ENCODE measurements around the gene PPM1M. TPM values are rescaled to one million over a fixed set of nuclear protein-coding genes. Genes with fewer than 3 reads are reported as not detected.

PPM1M gene
- total RNA-seq, 1 donor: 28.2 TPM

DNA sequence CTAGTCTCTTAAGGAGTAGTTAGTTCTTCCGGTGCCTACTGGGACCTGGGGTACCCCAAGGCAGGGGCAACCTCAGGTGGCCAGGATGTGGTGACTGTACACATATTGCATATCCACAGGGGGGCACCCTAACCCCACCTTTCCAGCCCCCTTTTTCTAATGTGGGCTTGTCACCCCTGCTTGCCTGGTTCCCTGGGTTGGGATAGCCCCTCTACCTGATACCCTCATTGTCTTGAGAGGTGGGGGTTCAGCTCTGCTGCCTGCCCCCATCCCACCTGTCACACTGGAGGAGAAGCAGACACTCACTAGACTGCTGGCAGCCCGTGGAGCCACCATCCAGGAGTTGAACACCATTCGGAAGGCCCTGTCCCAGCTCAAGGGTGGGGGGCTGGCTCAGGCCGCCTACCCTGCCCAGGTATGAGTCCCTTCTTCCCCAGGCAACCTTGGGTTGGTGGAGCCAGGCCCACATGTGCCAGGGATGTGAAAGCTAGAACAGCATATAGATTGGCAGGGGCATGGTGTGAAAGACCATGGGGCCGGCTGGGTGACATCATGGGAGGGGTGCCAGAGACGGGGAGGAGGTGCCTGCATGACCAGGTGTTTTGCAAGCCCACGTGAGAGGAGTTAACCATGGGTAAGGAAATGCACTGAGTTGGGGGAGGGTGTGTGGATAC, 46.1 kb downstream of the PPM1M start:
- H3K9me3 ChIP-seq (ENCODE audit: low read depth, low read length): no peaks in the 10 kb centered on the region
- peaks cover 10% of the 10 kb centered on the region for H3K36me3 ChIP-seq (ENCODE audit: insufficient read depth, low read length)
- TF ChIP-seq, protein P1, sequence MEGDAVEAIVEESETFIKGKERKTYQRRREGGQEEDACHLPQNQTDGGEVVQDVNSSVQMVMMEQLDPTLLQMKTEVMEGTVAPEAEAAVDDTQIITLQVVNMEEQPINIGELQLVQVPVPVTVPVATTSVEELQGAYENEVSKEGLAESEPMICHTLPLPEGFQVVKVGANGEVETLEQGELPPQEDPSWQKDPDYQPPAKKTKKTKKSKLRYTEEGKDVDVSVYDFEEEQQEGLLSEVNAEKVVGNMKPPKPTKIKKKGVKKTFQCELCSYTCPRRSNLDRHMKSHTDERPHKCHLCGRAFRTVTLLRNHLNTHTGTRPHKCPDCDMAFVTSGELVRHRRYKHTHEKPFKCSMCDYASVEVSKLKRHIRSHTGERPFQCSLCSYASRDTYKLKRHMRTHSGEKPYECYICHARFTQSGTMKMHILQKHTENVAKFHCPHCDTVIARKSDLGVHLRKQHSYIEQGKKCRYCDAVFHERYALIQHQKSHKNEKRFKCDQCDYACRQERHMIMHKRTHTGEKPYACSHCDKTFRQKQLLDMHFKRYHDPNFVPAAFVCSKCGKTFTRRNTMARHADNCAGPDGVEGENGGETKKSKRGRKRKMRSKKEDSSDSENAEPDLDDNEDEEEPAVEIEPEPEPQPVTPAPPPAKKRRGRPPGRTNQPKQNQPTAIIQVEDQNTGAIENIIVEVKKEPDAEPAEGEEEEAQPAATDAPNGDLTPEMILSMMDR (IDR thresholded peaks at IDR 0.05; ENCODE audit: extremely low read depth, low read depth, low read length): peak; percentile 57
- no peaks in the 10 kb centered on the region for H4K20me1 ChIP-seq (ENCODE audit: insufficient read depth, low read length)
- H3K4me2 ChIP-seq (ENCODE audit: insufficient read depth, low read length): no peak overlapping the region
- no peak overlapping the region for H2AFZ ChIP-seq (ENCODE audit: low read length)
- peaks cover 32% of the 10 kb centered on the region for H3K79me2 ChIP-seq (ENCODE audit: insufficient read depth, low read length)
- no peaks in the 10 kb centered on the region for H3K27me3 ChIP-seq (ENCODE audit: insufficient read depth, low read length)
- H3K27ac ChIP-seq (ENCODE audit: low read depth, low read length): no peak overlapping the region
- peaks cover 12% of the 10 kb centered on the region for H3K4me1 ChIP-seq (ENCODE audit: insufficient read depth, low read length)
- H3K4me3 ChIP-seq (ENCODE audit: insufficient read depth, low read length): no peak overlapping the region
- peak; percentile 74 for DNase-seq (ENCODE audit: insufficient read length, low spot score, missing footprints)

DNA sequence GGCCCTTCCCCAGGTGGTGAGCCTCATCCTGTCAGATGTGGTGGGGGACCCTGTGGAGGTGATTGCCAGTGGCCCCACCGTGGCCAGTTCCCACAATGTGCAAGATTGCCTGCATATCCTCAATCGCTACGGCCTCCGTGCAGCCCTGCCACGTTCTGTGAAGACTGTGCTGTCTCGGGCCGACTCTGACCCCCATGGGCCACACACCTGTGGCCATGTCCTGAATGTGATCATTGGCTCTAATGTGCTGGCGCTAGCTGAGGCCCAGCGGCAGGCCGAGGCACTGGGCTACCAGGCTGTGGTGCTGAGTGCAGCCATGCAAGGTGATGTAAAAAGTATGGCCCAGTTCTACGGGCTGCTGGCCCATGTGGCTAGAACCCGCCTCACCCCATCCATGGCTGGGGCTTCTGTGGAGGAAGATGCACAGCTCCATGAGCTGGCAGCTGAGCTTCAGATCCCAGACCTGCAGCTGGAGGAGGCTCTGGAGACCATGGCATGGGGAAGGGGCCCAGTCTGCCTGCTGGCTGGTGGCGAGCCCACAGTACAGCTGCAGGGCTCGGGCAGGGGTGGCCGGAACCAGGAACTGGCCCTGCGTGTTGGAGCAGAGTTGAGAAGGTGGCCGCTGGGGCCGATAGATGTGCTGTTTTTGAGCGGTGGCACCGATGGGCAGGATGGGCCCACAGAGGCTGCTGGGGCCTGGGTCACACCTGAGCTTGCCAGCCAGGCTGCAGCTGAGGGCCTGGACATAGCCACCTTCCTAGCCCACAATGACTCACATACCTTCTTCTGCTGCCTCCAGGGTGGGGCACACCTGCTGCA, 46.9 kb downstream of the PPM1M start:
- TF ChIP-seq, protein P1 (IDR thresholded peaks at IDR 0.05; ENCODE audit: extremely low read depth, low read depth, low read length): no peak
- H3K27ac ChIP-seq (ENCODE audit: low read depth, low read length): no peak overlapping the region
- H3K4me2 ChIP-seq (ENCODE audit: insufficient read depth, low read length): no peak overlapping the region
- peaks cover 30% of the 10 kb centered on the region for H3K79me2 ChIP-seq (ENCODE audit: insufficient read depth, low read length)
- H3K9me3 ChIP-seq (ENCODE audit: low read depth, low read length): no peaks in the 10 kb centered on the region
- peaks cover 7% of the 10 kb centered on the region for H3K4me1 ChIP-seq (ENCODE audit: insufficient read depth, low read length)
- DNase-seq (ENCODE audit: insufficient read length, low spot score, missing footprints): peak; percentile 42
- H2AFZ ChIP-seq (ENCODE audit: low read length): no peak overlapping the region
- peaks cover 2% of the 10 kb centered on the region for H4K20me1 ChIP-seq (ENCODE audit: insufficient read depth, low read length)
- H3K27me3 ChIP-seq (ENCODE audit: insufficient read depth, low read length): no peaks in the 10 kb centered on the region
- H3K4me3 ChIP-seq (ENCODE audit: insufficient read depth, low read length): no peak overlapping the region
- peaks cover 10% of the 10 kb centered on the region for H3K36me3 ChIP-seq (ENCODE audit: insufficient read depth, low read length)

DNA sequence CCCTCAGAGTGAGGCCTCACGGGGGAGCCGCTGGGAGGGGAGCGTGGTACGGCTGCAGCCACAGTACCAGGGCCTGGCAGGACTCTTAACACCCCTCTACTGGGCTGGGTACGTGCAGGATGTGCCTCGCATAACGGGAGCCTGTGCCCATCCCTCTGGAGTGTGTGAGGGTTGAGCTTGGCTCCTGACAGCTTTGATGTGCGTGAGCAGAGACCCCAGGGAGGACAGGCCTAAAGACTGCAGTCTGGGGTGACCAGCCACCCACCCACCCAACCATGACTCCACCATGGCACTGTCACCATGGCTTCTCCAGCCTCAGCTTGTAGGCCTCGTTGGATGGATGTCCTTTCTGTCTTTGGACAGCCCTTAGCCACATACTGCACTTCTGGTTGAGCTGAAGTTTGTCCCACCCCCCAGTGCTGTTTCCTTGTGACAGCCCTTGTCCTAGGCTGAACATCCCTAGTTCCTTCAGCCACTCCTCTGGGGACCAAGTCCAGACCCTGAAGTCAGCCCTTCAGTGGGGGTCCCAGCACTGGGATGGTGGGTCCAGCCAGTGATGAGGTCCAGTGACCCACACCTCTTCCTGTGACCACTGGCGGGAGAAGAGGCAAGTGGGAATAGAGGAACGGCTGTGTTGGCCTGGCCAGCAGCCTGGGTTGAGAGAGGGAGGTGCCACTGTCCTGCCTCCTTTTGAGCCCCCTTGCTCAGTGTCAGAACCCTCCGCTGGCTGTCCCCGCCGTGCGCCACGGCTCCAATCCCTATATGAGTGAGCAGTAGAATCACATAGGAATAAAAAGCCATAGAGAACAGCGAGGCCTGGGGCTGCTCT, 48.1 kb downstream of the PPM1M start:
- no peaks in the 10 kb centered on the region for H3K27me3 ChIP-seq (ENCODE audit: insufficient read depth, low read length)
- H3K27ac ChIP-seq (ENCODE audit: low read depth, low read length): no peak overlapping the region
- H3K79me2 ChIP-seq (ENCODE audit: insufficient read depth, low read length): peaks cover 24% of the 10 kb centered on the region
- peaks cover 2% of the 10 kb centered on the region for H3K4me1 ChIP-seq (ENCODE audit: insufficient read depth, low read length)
- H3K4me3 ChIP-seq (ENCODE audit: insufficient read depth, low read length): no peak overlapping the region
- H2AFZ ChIP-seq (ENCODE audit: low read length): no peak overlapping the region
- peaks cover 2% of the 10 kb centered on the region for H4K20me1 ChIP-seq (ENCODE audit: insufficient read depth, low read length)
- H3K36me3 ChIP-seq (ENCODE audit: insufficient read depth, low read length): peaks cover 10% of the 10 kb centered on the region
- H3K4me2 ChIP-seq (ENCODE audit: insufficient read depth, low read length): no peak overlapping the region
- TF ChIP-seq, protein P1 (IDR thresholded peaks at IDR 0.05; ENCODE audit: extremely low read depth, low read depth, low read length): no peak
- no peaks in the 10 kb centered on the region for H3K9me3 ChIP-seq (ENCODE audit: low read depth, low read length)
- DNase-seq (ENCODE audit: insufficient read length, low spot score, missing footprints): peak; percentile 45

Data from osteoblast (primary cell).